Naive B cell (primary cell): ENCODE data around the gene CYP2R1. TPM values are rescaled to one million over a fixed set of nuclear protein-coding genes. Genes with fewer than 3 reads are reported as not detected.

ENCODE experiments used
- ATAC-seq, 2 donors: fragments of 150-1000 bp; cut with Tn5 transposase; 2 replicates each; pipeline ENCODE4 v1.10.0; 2021; ENCODE audit warnings: low read depth in 2 of 2, mild to moderate bottlenecking in 2 of 2, moderate library complexity in 2 of 2
- DNase-seq: peaks from one replicate; pipeline ENCODE4 v3.0.0; 2022
- H3K27ac Mint-ChIP-seq, 6 donors: one replicate each; pipeline ENCODE4 v1.8.0; 2020 to 2022; ENCODE audit warnings: mild to moderate bottlenecking in 6 of 6, mixed read lengths in 6 of 6, moderate library complexity in 5 of 6, inconsistent platforms in 2 of 6
- H3K27me3 Mint-ChIP-seq, 3 donors: one replicate each; pipeline ENCODE4 v1.8.0; 2021 to 2022; ENCODE audit warnings: mixed read lengths in 3 of 3, mild to moderate bottlenecking in 1 of 3
- H3K36me3 Mint-ChIP-seq, 2 donors: one replicate each; pipeline ENCODE4 v1.8.0; 2020 to 2022; ENCODE audit warnings: mixed read lengths in 2 of 2, inconsistent platforms in 1 of 2, mild to moderate bottlenecking in 1 of 2
- H3K4me1 Mint-ChIP-seq, 3 donors: one replicate each; pipeline ENCODE4 v1.8.0; 2020 to 2022; ENCODE audit warnings: mixed read lengths in 3 of 3, inconsistent platforms in 1 of 3, mild to moderate bottlenecking in 1 of 3, moderate library complexity in 1 of 3
- H3K4me3 Mint-ChIP-seq, 8 donors: one replicate each; pipeline ENCODE4 v1.8.0; 2020 to 2022; ENCODE audit warnings: mild to moderate bottlenecking in 8 of 8, mixed read lengths in 8 of 8, moderate library complexity in 8 of 8, inconsistent platforms in 2 of 8
- H3K9me3 Mint-ChIP-seq, 7 donors: one replicate each; pipeline ENCODE4 v1.8.0; 2020 to 2022; ENCODE audit warnings: mixed read lengths in 7 of 7, mild to moderate bottlenecking in 5 of 7, inconsistent platforms in 2 of 7, moderate library complexity in 1 of 7
- polyA plus RNA-seq, 6 donors: library from polyadenylated mRNA; unstranded; fragments of 300-500 nt; fragmentation: Illumina TruSeq; gene quantifications; one replicate each; pipeline ENCODE4 v1.2.3, GENCODE V29; 2021; ENCODE audit warnings: low read depth in 6 of 6

CYP2R1 gene, protein sequence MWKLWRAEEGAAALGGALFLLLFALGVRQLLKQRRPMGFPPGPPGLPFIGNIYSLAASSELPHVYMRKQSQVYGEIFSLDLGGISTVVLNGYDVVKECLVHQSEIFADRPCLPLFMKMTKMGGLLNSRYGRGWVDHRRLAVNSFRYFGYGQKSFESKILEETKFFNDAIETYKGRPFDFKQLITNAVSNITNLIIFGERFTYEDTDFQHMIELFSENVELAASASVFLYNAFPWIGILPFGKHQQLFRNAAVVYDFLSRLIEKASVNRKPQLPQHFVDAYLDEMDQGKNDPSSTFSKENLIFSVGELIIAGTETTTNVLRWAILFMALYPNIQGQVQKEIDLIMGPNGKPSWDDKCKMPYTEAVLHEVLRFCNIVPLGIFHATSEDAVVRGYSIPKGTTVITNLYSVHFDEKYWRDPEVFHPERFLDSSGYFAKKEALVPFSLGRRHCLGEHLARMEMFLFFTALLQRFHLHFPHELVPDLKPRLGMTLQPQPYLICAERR
- 10 to 100 TPM; 16.5 to 28.2 (median 21.6) TPM for polyA plus RNA-seq

DNA sequence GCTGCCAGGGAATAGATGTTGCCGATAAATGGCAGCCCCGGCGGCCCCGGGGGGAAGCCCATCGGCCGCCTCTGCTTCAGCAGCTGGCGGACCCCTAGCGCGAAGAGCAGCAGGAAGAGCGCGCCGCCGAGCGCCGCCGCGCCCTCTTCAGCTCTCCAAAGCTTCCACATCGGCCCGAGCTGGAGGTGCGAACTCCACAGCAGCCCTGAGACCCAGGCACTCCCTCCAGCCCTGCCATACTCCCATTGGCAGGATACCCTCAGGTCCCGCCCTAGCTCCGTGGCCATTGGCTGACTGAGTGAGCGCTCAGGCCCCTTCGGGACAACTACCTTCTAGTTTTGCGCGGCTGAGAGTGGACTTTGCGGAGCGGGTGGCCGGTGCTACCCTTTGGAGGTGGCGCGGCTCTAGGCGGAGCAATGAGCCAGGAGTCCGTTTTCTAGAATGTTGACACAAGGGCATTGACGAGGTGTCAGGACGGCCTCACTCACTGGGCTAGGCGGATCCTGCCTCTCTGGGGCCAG, at the start of gene CYP2R1:
TSS of gene CYP2R1 (minus strand) at position 196 of the 521 bp plus-strand sequence. CDS start at position 170, 26 bp downstream.
- Mint-ChIP-seq H3K27me3 (peaks cover 0 to 9% (median 0%) of the 10 kb centered on the region in 3 donors), H3K27ac (peak within 1 kb of the TSS; percentile 90 to 99 (median 95)), H3K9me3 (no peaks in the 10 kb centered on the region), H3K4me1 (peaks cover 12 to 25% (median 21%) of the 10 kb centered on the region in 3 donors), H3K36me3 (no peaks in the 10 kb centered on the region), H3K4me3 (peak within 1 kb of the TSS; percentile 89 to 99 (median 96))
- ATAC-seq (peak; percentile 78), DNase-seq (peak; percentile 89)

DNA sequence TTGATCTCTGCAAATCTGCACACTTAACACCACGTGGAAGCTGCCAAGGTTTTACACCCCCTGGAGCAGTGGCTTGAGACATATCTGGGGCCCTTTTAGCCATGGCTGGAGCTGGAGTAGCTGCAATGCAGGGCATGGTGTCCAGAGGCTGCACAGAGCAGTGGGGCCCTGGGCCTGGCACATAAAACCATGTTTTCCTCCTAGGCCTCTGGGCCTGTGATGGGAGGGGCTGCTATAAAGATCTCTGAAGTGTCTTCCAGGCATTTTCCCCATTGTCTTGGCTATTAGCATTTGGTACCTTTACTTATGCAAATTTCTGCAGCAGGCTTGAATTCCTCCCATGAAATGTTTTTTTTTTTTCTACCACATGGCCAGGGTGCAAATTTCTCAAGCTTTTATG, 46.9 kb upstream of the CYP2R1 start:
- peaks cover 0 to 12% (median 8%) of the 10 kb centered on the region in 7 donors for H3K9me3 Mint-ChIP-seq
- peaks cover 23 to 52% (median 29%) of the 10 kb centered on the region in 3 donors for H3K27me3 Mint-ChIP-seq
- peaks cover 0 to 15% of the 10 kb centered on the region in 2 donors for H3K36me3 Mint-ChIP-seq
- H3K27ac Mint-ChIP-seq: no peak overlapping the region
- no peaks in the 10 kb centered on the region for H3K4me1 Mint-ChIP-seq
- DNase-seq: no peak
- ATAC-seq: no peak
- no peak overlapping the region for H3K4me3 Mint-ChIP-seq

DNA sequence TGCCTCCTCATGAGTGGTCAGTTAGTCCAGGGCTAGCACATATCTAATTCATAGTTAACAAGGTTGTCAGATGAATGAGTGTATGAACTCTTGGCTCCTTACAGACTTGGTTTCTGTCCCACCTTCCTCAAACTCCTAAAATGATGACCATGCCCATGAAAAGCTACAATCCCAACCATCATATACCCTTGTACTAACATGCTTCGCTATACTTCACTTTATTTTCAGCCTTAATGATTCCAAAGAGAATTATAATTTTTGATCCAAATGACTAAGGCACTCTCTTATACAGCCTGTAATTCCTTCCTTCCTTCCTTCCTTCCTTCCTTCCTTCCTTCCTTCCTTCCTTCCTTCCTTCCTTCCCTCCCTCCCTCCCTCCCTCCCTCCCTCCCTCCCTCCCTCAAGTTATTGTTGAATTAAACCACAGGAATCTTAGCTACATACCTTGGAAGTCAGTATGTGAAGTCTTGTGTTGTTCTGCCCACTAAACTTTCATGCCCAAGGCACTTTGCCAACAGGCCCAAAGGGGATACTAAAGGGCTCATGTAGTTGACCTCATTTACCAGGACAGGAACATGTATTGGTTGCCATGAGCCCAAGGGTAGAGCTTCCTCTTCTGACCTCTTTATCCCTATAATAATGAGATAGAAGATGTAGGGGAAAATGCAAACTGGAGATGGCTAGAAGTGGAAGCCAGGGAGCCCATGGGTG, 42.8 kb upstream of the CYP2R1 start:
- no peak for ATAC-seq
- no peak for DNase-seq
- Mint-ChIP-seq H3K4me1 (no peaks in the 10 kb centered on the region), H3K4me3 (no peak overlapping the region), H3K9me3 (peaks cover 0 to 12% (median 7%) of the 10 kb centered on the region in 7 donors), H3K36me3 (peaks cover 0 to 11% of the 10 kb centered on the region in 2 donors), H3K27me3 (peaks cover 29 to 54% (median 30%) of the 10 kb centered on the region in 3 donors), H3K27ac (no peak overlapping the region)

DNA sequence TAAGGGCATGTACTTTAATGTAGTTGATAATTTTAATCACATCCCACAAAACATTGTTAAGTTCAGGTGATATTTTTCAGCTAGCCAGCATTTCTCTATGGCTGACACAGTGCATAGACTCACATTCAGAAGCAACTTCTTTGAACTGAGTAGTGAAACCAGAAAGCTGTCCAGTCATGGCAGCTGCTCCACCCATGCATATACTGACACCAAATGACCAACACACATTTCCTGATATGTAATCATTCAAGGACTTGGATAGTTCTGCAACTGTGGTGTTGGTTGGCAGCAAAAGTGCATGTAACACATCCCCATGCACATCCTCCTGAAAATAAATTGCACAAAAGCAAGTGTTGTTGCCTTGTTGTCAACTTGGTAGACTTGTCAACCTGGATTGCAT, 40.4 kb upstream of the CYP2R1 start:
- H3K4me3 Mint-ChIP-seq: no peak overlapping the region
- ATAC-seq (no peak), DNase-seq (no peak)
- H3K27me3 Mint-ChIP-seq: peaks cover 26 to 49% (median 28%) of the 10 kb centered on the region in 3 donors
- H3K36me3 Mint-ChIP-seq: no peaks in the 10 kb centered on the region
- H3K4me1 Mint-ChIP-seq: no peaks in the 10 kb centered on the region
- H3K27ac Mint-ChIP-seq: no peak overlapping the region
- peaks cover 0 to 14% (median 8%) of the 10 kb centered on the region in 7 donors for H3K9me3 Mint-ChIP-seq

DNA sequence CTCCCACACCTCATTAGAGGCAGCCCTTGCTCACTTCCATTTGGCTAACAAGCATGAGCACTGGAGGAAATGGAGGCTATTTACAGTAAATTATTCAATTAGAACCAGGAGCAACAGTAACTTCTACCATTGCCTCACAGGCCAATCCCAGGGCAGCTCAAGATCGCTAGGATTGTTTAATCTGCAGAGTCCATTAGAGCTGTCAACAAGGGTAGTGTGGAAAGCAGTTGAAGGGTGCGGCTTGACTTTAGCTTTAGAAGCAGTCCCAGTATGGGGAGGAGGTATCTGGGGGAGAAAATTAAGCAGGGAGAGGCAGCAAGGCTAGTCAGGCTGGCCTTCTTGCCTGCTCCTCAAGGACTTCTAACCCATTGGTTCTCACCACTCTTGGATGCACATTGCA, 38.3 kb upstream of the CYP2R1 start:
- Mint-ChIP-seq H3K9me3 (peaks cover 3 to 14% (median 8%) of the 10 kb centered on the region in 7 donors), H3K4me1 (no peaks in the 10 kb centered on the region), H3K4me3 (no peak overlapping the region), H3K36me3 (no peaks in the 10 kb centered on the region), H3K27ac (no peak overlapping the region), H3K27me3 (peaks cover 21 to 39% (median 22%) of the 10 kb centered on the region in 3 donors)
- ATAC-seq (no peak), DNase-seq (no peak)

DNA sequence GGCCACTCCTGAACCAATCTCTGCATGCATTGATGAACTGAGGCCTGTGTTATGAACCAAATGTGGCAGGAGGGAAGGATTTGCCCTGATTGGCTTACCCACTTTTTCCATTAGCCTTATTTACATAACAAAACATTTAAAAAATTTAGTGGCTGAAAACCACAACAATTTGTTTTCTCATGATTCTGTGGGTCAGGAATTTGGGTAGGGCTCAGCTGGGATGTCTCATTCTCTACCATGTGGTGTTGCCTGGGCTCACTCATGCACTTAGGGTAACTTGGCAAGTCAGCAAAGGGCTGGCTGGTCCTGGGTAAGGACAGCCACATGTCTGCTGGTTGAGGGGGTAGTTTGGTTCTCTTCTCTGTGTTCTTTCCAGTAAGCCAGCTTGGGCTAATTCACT, 35.1 kb upstream of the CYP2R1 start:
- Mint-ChIP-seq H3K36me3 (no peaks in the 10 kb centered on the region), H3K9me3 (peaks cover 3 to 14% (median 8%) of the 10 kb centered on the region in 7 donors), H3K4me3 (no peak overlapping the region), H3K27me3 (peaks cover 12 to 25% (median 22%) of the 10 kb centered on the region in 3 donors), H3K27ac (no peak overlapping the region), H3K4me1 (no peaks in the 10 kb centered on the region)
- no peak for DNase-seq
- ATAC-seq: no peak

DNA sequence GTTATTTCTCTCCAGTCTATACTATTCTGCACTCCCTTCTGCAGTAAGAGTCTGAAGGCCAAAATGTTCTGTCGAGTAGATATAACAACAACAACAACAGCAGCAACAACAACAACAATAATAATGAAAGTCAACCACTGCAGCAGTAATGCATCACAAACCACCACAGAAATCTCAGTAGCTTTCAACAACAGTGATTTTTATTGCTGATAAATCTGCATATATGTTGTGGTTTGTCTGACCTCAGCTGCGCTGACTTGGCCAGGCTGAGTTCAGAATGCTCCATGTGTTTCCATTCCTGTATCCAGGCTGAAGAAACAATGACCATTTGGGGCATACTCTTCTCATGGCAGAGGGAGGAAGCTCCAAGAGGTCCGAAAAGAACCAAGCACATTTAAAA, 32.3 kb upstream of the CYP2R1 start:
- Mint-ChIP-seq H3K36me3 (no peaks in the 10 kb centered on the region), H3K4me3 (no peak overlapping the region), H3K27me3 (peaks cover 2 to 27% (median 15%) of the 10 kb centered on the region in 3 donors), H3K27ac (no peak overlapping the region), H3K4me1 (no peaks in the 10 kb centered on the region), H3K9me3 (peaks cover 3 to 14% (median 11%) of the 10 kb centered on the region in 7 donors)
- no peak for DNase-seq
- ATAC-seq: no peak

DNA sequence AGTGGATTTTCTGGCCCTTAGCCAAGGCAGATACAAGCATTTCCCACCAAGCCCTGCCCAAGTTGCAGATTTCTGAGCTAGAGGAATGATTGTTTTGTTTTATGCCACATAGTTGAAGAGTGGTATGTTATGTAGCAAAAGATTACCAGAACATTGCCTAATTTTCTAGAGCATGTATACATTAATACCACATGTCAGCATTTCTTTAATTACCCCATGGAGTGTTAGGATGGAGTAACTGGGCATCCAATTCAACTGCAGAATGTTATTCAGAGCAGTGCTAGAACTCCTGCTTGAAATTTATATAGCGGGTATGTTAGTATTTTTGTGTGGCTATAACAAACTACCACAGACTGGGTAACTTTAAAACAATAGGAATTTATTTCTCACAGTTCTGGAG, 24.4 kb upstream of the CYP2R1 start:
- H3K27me3 Mint-ChIP-seq: peaks cover 5 to 41% (median 24%) of the 10 kb centered on the region in 3 donors
- no peak for ATAC-seq
- H3K4me3 Mint-ChIP-seq: no peak overlapping the region
- no peak for DNase-seq
- H3K9me3 Mint-ChIP-seq: peaks cover 3 to 15% (median 7%) of the 10 kb centered on the region in 7 donors
- no peaks in the 10 kb centered on the region for H3K36me3 Mint-ChIP-seq
- no peak overlapping the region for H3K27ac Mint-ChIP-seq
- H3K4me1 Mint-ChIP-seq: no peaks in the 10 kb centered on the region

DNA sequence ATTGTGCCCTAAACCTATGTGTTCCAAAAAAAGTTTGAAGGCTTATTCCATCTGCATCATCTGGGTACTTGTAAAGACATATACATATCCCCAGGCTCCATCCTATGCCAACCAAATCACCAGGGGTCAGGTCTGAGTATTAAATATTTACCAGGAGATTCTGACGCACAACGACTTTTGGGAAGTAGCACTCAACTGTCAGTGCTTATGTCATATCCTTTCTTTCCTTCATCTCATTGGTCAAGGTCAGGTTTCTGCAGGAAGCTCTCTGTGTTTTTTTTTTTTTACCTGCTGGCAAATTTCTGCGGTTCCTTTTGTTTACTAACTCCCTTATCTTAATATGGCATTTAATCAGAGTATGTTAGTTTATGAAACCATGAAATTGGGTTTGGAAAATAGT, 22.5 kb upstream of the CYP2R1 start:
- ATAC-seq: no peak
- no peak for DNase-seq
- H3K4me1 Mint-ChIP-seq: no peaks in the 10 kb centered on the region
- H3K9me3 Mint-ChIP-seq: peaks cover 3 to 15% (median 5%) of the 10 kb centered on the region in 7 donors
- no peaks in the 10 kb centered on the region for H3K36me3 Mint-ChIP-seq
- no peak overlapping the region for H3K4me3 Mint-ChIP-seq
- peak overlapping the region in 1 of 6 donors; percentile 22 for H3K27ac Mint-ChIP-seq
- peaks cover 5 to 23% (median 11%) of the 10 kb centered on the region in 3 donors for H3K27me3 Mint-ChIP-seq

DNA sequence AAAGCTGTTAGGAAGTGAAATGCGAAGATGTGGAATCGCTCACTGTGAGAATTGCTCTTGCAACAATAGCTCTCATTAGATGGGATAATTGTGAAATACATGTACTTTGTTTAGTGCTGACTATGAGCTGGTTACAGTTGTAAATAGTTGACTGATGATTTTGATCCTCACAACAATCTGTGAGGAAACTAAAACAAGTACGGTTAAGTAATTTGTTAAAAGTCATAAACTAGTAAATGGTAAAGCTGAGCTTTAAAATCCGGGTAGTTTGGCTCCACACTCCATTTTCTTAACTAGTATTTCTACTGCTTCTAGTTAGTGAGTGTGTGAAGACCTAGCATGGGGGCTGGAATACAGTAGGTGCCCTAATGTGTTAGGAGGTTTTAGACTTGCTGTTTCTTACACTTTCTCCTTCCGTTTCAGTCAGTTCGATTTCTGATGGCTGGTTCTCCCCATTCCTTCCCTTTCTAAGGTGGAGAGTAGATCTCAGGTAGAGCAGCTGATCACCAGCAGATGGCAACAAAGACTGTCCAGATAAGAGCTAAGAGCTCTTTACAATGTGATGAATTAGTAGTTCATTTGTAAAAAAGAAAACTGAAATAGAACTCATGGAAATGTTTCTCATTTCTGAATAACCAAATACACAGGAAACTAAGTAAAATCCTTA, 16.3 kb upstream of the CYP2R1 start:
- DNase-seq (peak; percentile 43), ATAC-seq (peak in 1 of 2 donors; percentile 10)
- Mint-ChIP-seq H3K27me3 (peaks cover 0 to 3% (median 0%) of the 10 kb centered on the region in 3 donors), H3K4me1 (peaks cover 39 to 44% (median 43%) of the 10 kb centered on the region in 3 donors), H3K4me3 (no peak overlapping the region), H3K36me3 (no peaks in the 10 kb centered on the region), H3K9me3 (no peaks in the 10 kb centered on the region), H3K27ac (peak overlapping the region in 4 of 6 donors; percentile 44 to 52 (median 48))

DNA sequence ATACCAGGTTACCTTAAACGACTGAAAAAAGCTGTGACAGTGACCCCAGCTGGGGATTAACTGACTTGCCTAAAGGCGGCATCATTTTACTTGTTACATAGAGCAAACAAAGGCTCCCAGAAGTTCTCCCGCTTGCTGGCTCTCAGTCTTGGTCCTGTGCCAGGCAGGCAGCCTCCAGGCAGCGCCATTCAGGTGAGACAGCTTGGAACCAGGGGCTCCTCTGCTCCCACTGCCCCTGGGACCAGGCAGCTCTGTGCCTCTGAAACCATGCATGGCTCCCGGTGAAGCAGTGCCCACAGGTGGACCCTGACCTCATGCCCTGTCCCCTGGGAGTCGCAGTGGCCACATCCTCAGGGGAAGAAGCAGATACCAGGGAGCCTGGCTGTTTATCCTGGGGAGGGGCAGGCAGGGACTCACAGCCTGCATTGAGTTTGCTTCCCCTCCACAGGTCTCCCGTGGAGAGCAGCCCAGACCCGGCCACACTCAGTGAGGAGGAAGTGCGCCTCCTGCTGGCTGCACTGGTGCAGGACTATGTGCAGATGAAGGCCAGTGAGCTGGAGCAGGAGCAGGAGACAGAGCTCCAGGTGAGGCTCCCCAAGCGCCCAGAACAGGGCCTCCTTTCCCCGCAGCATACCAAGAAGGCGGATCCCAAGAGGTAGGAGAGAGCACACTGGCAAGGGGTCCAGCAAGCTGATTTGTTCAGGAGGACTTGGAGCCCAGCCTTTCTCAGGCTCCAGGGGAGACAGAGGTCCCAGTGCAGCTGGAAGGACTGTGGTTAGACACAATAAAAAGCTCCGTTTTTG, 15.6 kb upstream of the CYP2R1 start:
- H3K4me1 Mint-ChIP-seq: peaks cover 39 to 44% (median 43%) of the 10 kb centered on the region in 3 donors
- ATAC-seq (peak; percentile 40), DNase-seq (peak; percentile 73)
- H3K9me3 Mint-ChIP-seq: no peaks in the 10 kb centered on the region
- H3K27ac Mint-ChIP-seq: peak overlapping the region in 4 of 6 donors; percentile 46 to 91 (median 74)
- H3K36me3 Mint-ChIP-seq: no peaks in the 10 kb centered on the region
- H3K4me3 Mint-ChIP-seq: peak overlapping the region in 1 of 8 donors; percentile 46
- H3K27me3 Mint-ChIP-seq: peaks cover 0 to 3% (median 0%) of the 10 kb centered on the region in 3 donors

DNA sequence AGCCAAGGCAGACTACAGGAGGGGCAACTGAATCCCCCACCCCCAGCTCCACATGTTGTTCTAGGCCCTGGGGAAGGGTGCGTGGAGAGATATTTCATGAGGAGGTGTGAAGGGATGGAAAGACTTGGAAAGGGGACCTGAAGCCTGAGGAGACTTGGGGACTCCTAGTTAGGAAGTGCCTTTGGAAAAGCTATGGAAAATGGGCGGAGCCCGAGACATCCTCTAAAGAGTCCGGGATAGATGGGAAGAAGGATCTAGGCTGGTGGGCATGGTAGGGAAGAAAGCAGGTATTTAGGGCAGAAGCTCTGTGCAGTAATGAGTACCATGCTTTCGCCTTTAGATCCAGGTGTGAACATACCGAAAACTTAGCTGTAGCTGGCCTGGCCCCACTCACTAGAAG, 15.0 kb upstream of the CYP2R1 start:
- Mint-ChIP-seq H3K4me3 (peak overlapping the region in 1 of 8 donors; percentile 46), H3K36me3 (no peaks in the 10 kb centered on the region), H3K4me1 (peaks cover 39 to 44% (median 43%) of the 10 kb centered on the region in 3 donors), H3K27ac (peak overlapping the region; percentile 46 to 98 (median 74)), H3K27me3 (peaks cover 0 to 3% (median 0%) of the 10 kb centered on the region in 3 donors), H3K9me3 (no peaks in the 10 kb centered on the region)
- no peak for ATAC-seq
- DNase-seq: no peak
